Kasumi-1 (cell line): ENCODE results near the gene APC2.
A peak's percentile ranks its signal among the peaks of the same experiment; 100 is the strongest.
"Not testable (repeated sequence)": the region's sequence is repeated elsewhere in the genome, so short reads cannot be mapped to it uniquely, and the experiment has no call there.

Experiments used
- DNase-seq, 2 experiments: peaks; one replicate each; lab custom pipeline; 2025; lab: John Stamatoyannopoulos, UW

The APC2 gene

GRCh38 chr19:1512671-1513498 lies 63.0 kb downstream of the APC2 start, which contains the start of gene ADAMTSL5:
Gene ADAMTSL5, minus strand, starts transcription at chr19:1513019. Its CDS starts 2,076 bp downstream, at chr19:1510943.
- DNase-seq = no peak

GRCh38 chr19:1513499-1514294 lies 63.8 kb downstream of the APC2 start:
- DNase-seq = peak; percentile 27 to 47

DNA sequence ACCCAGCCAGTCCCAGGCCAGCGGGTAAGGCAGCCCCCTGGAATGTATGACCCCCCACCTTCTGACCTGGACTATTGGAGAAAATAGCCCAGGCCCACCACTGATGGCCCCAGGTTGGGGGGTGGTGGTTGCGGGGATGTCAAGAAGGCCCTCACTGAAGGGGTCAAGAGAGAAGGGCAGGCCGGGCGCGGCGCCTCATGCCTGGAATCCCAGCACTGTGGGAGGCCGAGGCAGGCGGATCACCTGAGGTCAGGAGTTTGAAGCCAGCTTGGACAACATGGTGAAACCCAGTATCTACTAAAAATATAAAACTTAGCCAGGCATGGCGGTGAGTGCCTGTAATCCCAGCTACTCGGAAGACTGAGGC lies 64.4 kb downstream of the APC2 start:
- no peak for DNase-seq

DNA sequence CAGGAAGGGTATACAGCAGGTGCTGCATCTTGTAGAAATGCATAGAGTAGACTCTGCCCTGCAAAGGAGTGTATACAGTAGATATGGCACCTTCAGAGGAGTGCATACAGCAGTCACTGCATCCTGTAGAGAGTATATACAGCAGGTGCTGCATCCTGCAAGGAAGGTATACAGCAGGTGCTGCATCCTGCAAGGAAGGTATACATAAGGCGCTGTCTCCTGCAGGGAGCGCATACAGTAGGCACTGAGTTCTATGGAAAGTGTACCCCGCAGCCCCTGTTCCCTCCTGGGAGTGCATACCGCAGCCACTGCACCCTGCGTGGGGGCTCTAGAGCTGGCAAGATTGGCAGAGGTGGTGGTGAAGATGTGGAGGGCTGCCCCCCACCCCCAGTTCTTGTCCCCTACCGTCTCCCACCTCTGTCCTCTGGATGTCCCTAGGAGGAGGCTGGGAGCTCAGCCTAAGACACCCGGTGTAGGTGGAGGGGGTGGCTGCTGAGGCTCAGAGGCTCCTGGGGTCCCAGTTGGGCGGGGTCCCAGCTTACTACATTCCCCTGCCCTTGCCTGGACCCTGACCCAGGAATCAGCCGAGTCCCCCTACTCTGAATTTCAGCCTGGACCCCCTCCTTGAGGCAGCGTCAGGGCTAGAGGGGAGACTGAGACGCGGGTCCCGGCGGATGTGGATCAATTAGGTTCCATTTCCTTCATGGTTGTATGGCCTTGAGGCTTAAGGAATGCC lies 65.2 kb downstream of the APC2 start:
- DNase-seq = no peak

- no peak for DNase-seq
Observed at GRCh38 chr19:1516395-1516753, 66.5 kb downstream of the APC2 start.

GRCh38 chr19:1518471-1518870 lies 68.5 kb downstream of the APC2 start:
- no peak for DNase-seq

DNA sequence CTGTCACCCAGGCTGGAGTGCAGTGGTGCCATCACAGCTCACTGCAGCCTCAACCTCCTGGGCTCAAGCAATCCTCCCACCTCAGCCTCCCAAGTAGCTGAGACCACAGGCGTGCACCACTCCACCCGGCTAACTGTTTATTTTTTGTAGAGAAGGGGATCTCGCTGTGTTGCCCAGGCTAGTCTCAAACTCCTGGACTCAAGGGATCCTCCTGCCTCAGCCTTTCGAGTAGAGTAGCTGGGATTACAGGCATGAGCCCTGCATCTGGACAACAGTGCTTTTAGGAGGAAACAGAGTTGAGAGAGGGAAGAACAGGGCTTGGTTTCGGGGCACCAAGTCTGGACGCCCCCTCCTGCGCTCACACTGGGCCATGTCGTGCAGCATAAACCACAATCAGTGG lies 69.9 kb downstream of the APC2 start:
- not testable (repeated sequence) for DNase-seq

DNA sequence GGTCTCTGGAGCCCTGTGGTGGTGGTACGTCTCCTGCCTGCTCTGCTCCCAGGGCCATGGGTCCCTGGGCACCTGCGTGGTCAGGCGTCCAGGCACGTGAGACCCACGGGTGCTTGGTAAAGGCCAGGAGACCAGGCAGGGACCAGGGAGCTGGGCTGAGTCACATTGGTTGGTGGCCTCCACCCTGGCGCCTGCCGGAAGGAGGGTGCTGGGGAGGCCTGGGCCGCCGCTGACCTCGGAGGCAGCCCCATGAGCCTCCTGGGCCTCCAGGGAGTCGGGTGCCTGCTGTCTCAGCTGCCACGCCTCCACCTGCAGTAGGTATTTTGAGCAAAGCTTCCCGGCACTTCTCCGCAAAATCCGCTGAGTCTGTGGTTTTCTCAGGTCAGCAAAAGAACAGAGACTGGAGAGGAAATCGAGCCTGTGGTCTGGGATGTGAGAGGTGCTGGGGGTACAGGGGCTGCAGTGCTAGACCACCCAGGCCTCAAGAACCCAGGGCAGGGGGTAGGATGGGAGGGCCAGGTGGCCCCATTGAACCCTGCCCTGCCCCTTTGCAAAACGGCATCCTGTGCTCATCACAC lies 70.4 kb downstream of the APC2 start:
- no peak for DNase-seq

- no peak for DNase-seq
Observed at GRCh38 chr19:1521636-1522035, 71.7 kb downstream of the APC2 start.

- no peak for DNase-seq
Observed at GRCh38 chr19:1522061-1522460, 72.1 kb downstream of the APC2 start.

GRCh38 chr19:1522838-1523237 lies 72.9 kb downstream of the APC2 start:
- no peak for DNase-seq
